Measurements from ENCODE around the gene TSC2.

DNA sequence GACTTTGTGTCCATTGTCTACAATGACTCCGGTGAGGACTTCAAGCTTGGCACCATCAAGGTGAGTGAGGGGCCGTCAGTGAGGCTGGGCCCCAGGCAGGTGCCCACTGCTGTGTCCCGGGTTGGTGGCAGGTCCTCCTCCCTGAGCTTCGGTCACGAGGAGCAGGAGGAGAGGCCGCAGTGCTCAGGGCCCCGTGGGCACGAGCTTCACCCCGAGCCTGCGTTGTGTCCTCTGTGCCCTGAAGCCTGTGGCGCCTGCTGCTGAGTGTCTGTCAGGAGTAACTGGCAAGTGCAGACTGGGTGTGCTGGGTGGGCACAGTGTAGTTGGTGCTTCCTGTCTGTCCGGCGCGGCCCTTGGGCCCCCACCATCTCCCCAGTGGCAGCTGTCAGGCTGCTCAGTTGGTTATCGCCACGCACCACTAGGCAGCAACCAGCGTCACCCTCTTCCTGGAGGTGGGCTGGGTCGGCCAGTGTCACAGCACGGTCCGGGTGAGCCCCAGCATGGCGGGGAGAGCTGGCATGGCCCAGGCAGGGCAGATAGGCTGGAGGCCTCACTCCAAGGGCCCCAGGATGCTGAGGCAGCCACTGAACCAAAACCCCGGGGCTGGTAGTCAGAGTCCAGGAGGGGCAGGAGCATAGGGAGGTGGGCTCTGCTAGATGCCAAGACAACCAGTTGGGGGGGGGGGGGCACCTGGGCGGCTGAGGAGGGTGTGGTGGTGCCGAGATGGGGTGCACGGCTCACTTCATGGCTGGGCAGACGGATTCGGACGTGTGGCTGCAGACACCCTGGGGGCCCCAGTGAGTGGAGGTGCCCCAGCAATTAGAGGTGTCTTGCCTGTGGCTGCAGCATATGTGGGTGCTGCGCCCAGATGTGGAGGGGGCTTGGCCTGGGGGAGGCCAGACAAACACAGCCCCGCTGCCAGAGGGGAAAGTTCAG is 39.3 kb downstream of the TSC2 start:
- no peak for TF ChIP-seq POLR2A (IDR thresholded peaks at IDR 0.05)
- TF ChIP-seq, protein P1, sequence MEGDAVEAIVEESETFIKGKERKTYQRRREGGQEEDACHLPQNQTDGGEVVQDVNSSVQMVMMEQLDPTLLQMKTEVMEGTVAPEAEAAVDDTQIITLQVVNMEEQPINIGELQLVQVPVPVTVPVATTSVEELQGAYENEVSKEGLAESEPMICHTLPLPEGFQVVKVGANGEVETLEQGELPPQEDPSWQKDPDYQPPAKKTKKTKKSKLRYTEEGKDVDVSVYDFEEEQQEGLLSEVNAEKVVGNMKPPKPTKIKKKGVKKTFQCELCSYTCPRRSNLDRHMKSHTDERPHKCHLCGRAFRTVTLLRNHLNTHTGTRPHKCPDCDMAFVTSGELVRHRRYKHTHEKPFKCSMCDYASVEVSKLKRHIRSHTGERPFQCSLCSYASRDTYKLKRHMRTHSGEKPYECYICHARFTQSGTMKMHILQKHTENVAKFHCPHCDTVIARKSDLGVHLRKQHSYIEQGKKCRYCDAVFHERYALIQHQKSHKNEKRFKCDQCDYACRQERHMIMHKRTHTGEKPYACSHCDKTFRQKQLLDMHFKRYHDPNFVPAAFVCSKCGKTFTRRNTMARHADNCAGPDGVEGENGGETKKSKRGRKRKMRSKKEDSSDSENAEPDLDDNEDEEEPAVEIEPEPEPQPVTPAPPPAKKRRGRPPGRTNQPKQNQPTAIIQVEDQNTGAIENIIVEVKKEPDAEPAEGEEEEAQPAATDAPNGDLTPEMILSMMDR (IDR thresholded peaks at IDR 0.05) = no peak

Data from right lobe of liver (tissue), 4 donors.